ENCODE results near the gene CDHR3. TPM values are rescaled to one million over a fixed set of nuclear protein-coding genes. Genes with fewer than 3 reads are reported as not detected.

The CDHR3 gene
- polyA plus RNA-seq, 2 of the 4 experiments (the other 2 are of a cell fraction) = 4.0 to 4.5 TPM

GRCh38 chr7:105978974-105979373, 15.9 kb downstream of the CDHR3 start:
- WGBS (ENCODE audit: missing lambda C conversion rate) = 70% methylated on average over 2 of the region's 2 CpGs
- ATAC-seq = no peak
- FAIRE-seq = no peak
- POLR2A ChIA-PET = no interaction called here
- no peak for DNase-seq (ENCODE audit: low read depth in 1 of 2, low spot score in 1 of 2)
- Histone ChIP-seq H3K4me1 (no peaks in the 10 kb centered on the region), H3K4me3 (no peak overlapping the region), H3K27ac (no peak overlapping the region), H3K4me2 (no peak overlapping the region), H3K9me3 (no peaks in the 10 kb centered on the region)
- CTCF ChIA-PET = no interaction called here
- TF ChIP-seq JUNB (IDR thresholded peaks at IDR 0.05) = no peak
- no peak for TF ChIP-seq RARB (CRISPR knock-in tag; IDR thresholded peaks at IDR 0.05)

- DNase-seq (ENCODE audit: low read depth in 1 of 2, low spot score in 1 of 2) (no peak), ATAC-seq (no peak), FAIRE-seq (no peak)
- no peaks in the 10 kb centered on the region for H3K9me3 ChIP-seq
- CTCF ChIA-PET = interaction anchor here (0.6 kb wide), 1 partner anchor 259 kb away, joined by 3 read pairs; no protein-coding TSS in a partner anchor
- no peak for TF ChIP-seq MYC (IDR thresholded peaks at IDR 0.05; ENCODE audit: borderline replicate concordance, low read length)
- TF ChIP-seq MAFK (IDR thresholded peaks at IDR 0.05; ENCODE audit: partially characterized antibody) = no peak
- TF ChIP-seq, protein P1, sequence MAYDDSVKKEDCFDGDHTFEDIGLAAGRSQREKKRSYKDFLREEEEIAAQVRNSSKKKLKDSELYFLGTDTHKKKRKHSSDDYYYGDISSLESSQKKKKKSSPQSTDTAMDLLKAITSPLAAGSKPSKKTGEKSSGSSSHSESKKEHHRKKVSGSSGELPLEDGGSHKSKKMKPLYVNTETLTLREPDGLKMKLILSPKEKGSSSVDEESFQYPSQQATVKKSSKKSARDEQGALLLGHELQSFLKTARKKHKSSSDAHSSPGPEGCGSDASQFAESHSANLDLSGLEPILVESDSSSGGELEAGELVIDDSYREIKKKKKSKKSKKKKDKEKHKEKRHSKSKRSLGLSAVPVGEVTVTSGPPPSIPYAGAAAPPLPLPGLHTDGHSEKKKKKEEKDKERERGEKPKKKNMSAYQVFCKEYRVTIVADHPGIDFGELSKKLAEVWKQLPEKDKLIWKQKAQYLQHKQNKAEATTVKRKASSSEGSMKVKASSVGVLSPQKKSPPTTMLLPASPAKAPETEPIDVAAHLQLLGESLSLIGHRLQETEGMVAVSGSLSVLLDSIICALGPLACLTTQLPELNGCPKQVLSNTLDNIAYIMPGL (CRISPR knock-in tag; IDR thresholded peaks at IDR 0.05; ENCODE audit: borderline replicate concordance) = no peak
- no peak for TF ChIP-seq HOXB13 (CRISPR knock-in tag; IDR thresholded peaks at IDR 0.05; ENCODE audit: low read depth)
- TF ChIP-seq, protein P2, sequence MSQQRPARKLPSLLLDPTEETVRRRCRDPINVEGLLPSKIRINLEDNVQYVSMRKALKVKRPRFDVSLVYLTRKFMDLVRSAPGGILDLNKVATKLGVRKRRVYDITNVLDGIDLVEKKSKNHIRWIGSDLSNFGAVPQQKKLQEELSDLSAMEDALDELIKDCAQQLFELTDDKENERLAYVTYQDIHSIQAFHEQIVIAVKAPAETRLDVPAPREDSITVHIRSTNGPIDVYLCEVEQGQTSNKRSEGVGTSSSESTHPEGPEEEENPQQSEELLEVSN (IDR thresholded peaks at IDR 0.05; ENCODE audit: borderline replicate concordance, low read depth) = no peak
- TF ChIP-seq TP53 (CRISPR knock-in tag; IDR thresholded peaks at IDR 0.05) = no peak
- TF ChIP-seq USF2 (IDR thresholded peaks at IDR 0.05) = no peak
- no peak for TF ChIP-seq NPAS2 (CRISPR knock-in tag; IDR thresholded peaks at IDR 0.05; ENCODE audit: borderline replicate concordance)
- TF ChIP-seq FOXS1 (CRISPR knock-in tag; IDR thresholded peaks at IDR 0.05) = no peak
- no peak for TF ChIP-seq FOSB (CRISPR knock-in tag; IDR thresholded peaks at IDR 0.05)
- POLR2A ChIA-PET = no interaction called here
- no peak overlapping the region for H3K27ac ChIP-seq
- WGBS (ENCODE audit: missing lambda C conversion rate) = 72% methylated on average over 2 of the region's 2 CpGs
- H3K4me1 ChIP-seq = no peaks in the 10 kb centered on the region
- H3K4me2 ChIP-seq = no peak overlapping the region
- no peak overlapping the region for H3K4me3 ChIP-seq
Observed at GRCh38 chr7:105979405-105979804, 16.3 kb downstream of the CDHR3 start.

GRCh38 chr7:105980645-105981396, 17.8 kb downstream of the CDHR3 start:
- ATAC-seq (no peak), DNase-seq (ENCODE audit: low read depth in 1 of 2, low spot score in 1 of 2) (no peak), FAIRE-seq (no peak)
- 33% methylated on average over 3 of the region's 3 CpGs for WGBS (ENCODE audit: missing lambda C conversion rate)
- H3K27ac ChIP-seq = no peak overlapping the region
- H3K4me2 ChIP-seq = no peak overlapping the region
- CTCF ChIA-PET = no interaction called here
- TF ChIP-seq CBX2 (IDR thresholded peaks at IDR 0.05; ENCODE audit: borderline replicate concordance, low read depth) (no peak), RFX5 (IDR thresholded peaks at IDR 0.05) (no peak), USF2 (IDR thresholded peaks at IDR 0.05) (no peak), KDM5A (IDR thresholded peaks at IDR 0.05) (no peak), POLR2A (IDR thresholded peaks at IDR 0.05; ENCODE audit: low read length) (no peak), SMC3 (IDR thresholded peaks at IDR 0.05) (no peak), CHD4 (IDR thresholded peaks at IDR 0.05; ENCODE audit: borderline replicate concordance) (no peak), FOXS1 (CRISPR knock-in tag; IDR thresholded peaks at IDR 0.05) (no peak), RCOR1 (IDR thresholded peaks at IDR 0.05; ENCODE audit: low read depth, low read length) (no peak), BHLHE40 (IDR thresholded peaks at IDR 0.05; ENCODE audit: low read depth, low read length) (no peak), FOSB (CRISPR knock-in tag; IDR thresholded peaks at IDR 0.05) (no peak), KDM1A (IDR thresholded peaks at IDR 0.05; ENCODE audit: low read depth) (no peak)
- TF ChIP-seq, protein P3, sequence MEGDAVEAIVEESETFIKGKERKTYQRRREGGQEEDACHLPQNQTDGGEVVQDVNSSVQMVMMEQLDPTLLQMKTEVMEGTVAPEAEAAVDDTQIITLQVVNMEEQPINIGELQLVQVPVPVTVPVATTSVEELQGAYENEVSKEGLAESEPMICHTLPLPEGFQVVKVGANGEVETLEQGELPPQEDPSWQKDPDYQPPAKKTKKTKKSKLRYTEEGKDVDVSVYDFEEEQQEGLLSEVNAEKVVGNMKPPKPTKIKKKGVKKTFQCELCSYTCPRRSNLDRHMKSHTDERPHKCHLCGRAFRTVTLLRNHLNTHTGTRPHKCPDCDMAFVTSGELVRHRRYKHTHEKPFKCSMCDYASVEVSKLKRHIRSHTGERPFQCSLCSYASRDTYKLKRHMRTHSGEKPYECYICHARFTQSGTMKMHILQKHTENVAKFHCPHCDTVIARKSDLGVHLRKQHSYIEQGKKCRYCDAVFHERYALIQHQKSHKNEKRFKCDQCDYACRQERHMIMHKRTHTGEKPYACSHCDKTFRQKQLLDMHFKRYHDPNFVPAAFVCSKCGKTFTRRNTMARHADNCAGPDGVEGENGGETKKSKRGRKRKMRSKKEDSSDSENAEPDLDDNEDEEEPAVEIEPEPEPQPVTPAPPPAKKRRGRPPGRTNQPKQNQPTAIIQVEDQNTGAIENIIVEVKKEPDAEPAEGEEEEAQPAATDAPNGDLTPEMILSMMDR (IDR thresholded peaks at IDR 0.05) = no peak
- TF ChIP-seq, protein P4, sequence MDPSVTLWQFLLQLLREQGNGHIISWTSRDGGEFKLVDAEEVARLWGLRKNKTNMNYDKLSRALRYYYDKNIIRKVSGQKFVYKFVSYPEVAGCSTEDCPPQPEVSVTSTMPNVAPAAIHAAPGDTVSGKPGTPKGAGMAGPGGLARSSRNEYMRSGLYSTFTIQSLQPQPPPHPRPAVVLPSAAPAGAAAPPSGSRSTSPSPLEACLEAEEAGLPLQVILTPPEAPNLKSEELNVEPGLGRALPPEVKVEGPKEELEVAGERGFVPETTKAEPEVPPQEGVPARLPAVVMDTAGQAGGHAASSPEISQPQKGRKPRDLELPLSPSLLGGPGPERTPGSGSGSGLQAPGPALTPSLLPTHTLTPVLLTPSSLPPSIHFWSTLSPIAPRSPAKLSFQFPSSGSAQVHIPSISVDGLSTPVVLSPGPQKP (IDR thresholded peaks at IDR 0.05; ENCODE audit: low read depth, low read length) = no peak
- POLR2A ChIA-PET = no interaction called here
- no peaks in the 10 kb centered on the region for H3K9me3 ChIP-seq
- no peak overlapping the region for H3K4me3 ChIP-seq
- no peaks in the 10 kb centered on the region for H3K4me1 ChIP-seq
